WTC11 (cell line): ENCODE measurements around the gene SAMD13. TPM values are rescaled to one million over a fixed set of nuclear protein-coding genes. Genes with fewer than 3 reads are reported as not detected.

ENCODE experiments used
- ATAC-seq: fragments of 200-7000 bp; cut with Tn5 transposase; 2 replicates; pipeline ENCODE4 v1.10.0; 2021; ENCODE audit warnings: mild to moderate bottlenecking, moderate library complexity
- CTCF ChIA-PET: fragments of 300-600 bp; sonication (Branson Sonifier 250); formaldehyde crosslinking; loops from one replicate; lab custom pipeline; 2021; ENCODE audit warnings: antibody characterized with exemption; lab: Charles Lee
- POLR2A ChIA-PET: fragments of 350-600 bp; sonication (Branson Sonifier 250); formaldehyde crosslinking; loops from one replicate; lab custom pipeline; 2021; ENCODE audit warnings: antibody characterized with exemption; lab: Charles Lee
- DNase-seq: peaks from one replicate; pipeline ENCODE4 v3.0.0; 2021; ENCODE audit warnings: low spot score
- H3K27ac Mint-ChIP-seq: 2 replicates; pipeline ENCODE4 v1.8.0; 2021; ENCODE audit warnings: mixed read lengths
- H3K27me3 Mint-ChIP-seq: 2 replicates; pipeline ENCODE4 v1.8.0; 2021; ENCODE audit warnings: low read depth, mild to moderate bottlenecking, moderate library complexity, mixed read lengths
- H3K36me3 Mint-ChIP-seq: 2 replicates; pipeline ENCODE4 v1.8.0; 2021; ENCODE audit warnings: mixed read lengths
- H3K4me1 Mint-ChIP-seq: 2 replicates; pipeline ENCODE4 v1.8.0; 2022; ENCODE audit warnings: mixed read lengths
- H3K4me3 Mint-ChIP-seq: 2 replicates; pipeline ENCODE4 v1.8.0; 2021; ENCODE audit warnings: mild to moderate bottlenecking, moderate library complexity, mixed read lengths
- H3K9me3 Mint-ChIP-seq: 2 replicates; pipeline ENCODE4 v1.8.0; 2021; ENCODE audit warnings: mixed read lengths
- ELF4 ChIP-seq: sonication (generic); formaldehyde crosslinking; IDR thresholded peaks from 2 replicates; pipeline ENCODE4 v1.8.1; 2022; ENCODE audit warnings: low read depth, mild to moderate bottlenecking, moderate library complexity, missing genetic modification reagents
- EMX1 ChIP-seq: fragments of 250-450 bp; sonication (Bioruptor Pico); IDR thresholded peaks from 2 replicates; pipeline ENCODE4 v1.8.0; 2021; ENCODE audit warnings: mild to moderate bottlenecking
- FOXJ3 ChIP-seq: sonication (generic); formaldehyde crosslinking; IDR thresholded peaks from 2 replicates; pipeline ENCODE4 v1.9.0; 2021; ENCODE audit warnings: missing genetic modification reagents, mild to moderate bottlenecking, borderline replicate concordance
- HMGA2 ChIP-seq: fragments of 250-450 bp; sonication (Bioruptor Pico); IDR thresholded peaks from 2 replicates; pipeline ENCODE4 v1.4.0; 2021; ENCODE audit warnings: mild to moderate bottlenecking, moderate library complexity
- KAT7 ChIP-seq: sonication (generic); formaldehyde crosslinking; IDR thresholded peaks from 2 replicates; pipeline ENCODE4 v1.8.1; 2023; ENCODE audit warnings: missing genetic modification reagents, mild to moderate bottlenecking, borderline replicate concordance
- NFATC4 ChIP-seq: fragments of 250-450 bp; sonication (Bioruptor Pico); IDR thresholded peaks from 2 replicates; pipeline ENCODE4 v1.9.0; 2021; ENCODE audit warnings: mild to moderate bottlenecking
- OVOL2 ChIP-seq: fragments of 250-450 bp; sonication (Bioruptor Pico); IDR thresholded peaks from 2 replicates; pipeline ENCODE4 v1.9.0; 2021; ENCODE audit warnings: mild to moderate bottlenecking, borderline replicate concordance
- PRRX2 ChIP-seq: fragments of 250-450 bp; sonication (Bioruptor Pico); IDR thresholded peaks from 2 replicates; pipeline ENCODE4 v1.8.0; 2021; ENCODE audit warnings: mild to moderate bottlenecking
- ZNF671 ChIP-seq: fragments of 250-450 bp; sonication (Bioruptor Pico); IDR thresholded peaks from 2 replicates; pipeline ENCODE4 v1.8.0; 2021; ENCODE audit warnings: mild to moderate bottlenecking
- total RNA-seq: library from RNA; stranded (reverse); gene quantifications from 3 replicates; pipeline ENCODE4 v1.2.3, GENCODE V29; 2021
- TF ChIP-seq, protein P1 (sequence below): sonication (generic); formaldehyde crosslinking; IDR thresholded peaks from 2 replicates; pipeline ENCODE4 v1.8.0; 2023; ENCODE audit warnings: missing genetic modification reagents
- TF ChIP-seq, protein P2 (sequence below): sonication (generic); formaldehyde crosslinking; IDR thresholded peaks from 2 replicates; pipeline ENCODE4 v1.8.1; 2023; ENCODE audit warnings: mild to moderate bottlenecking, missing genetic modification reagents
- TF ChIP-seq, protein P3 (sequence below): fragments of 250-450 bp; sonication (Bioruptor Pico); conservative IDR thresholded peaks from 2 replicates; pipeline ENCODE4 v1.9.0; 2021; ENCODE audit warnings: mild to moderate bottlenecking
- TF ChIP-seq, protein P4 (sequence below): fragments of 250-450 bp; sonication (Bioruptor Pico); IDR thresholded peaks from 2 replicates; pipeline ENCODE4 v1.9.0; 2021; ENCODE audit warnings: mild to moderate bottlenecking, borderline replicate concordance
- TF ChIP-seq, protein P5 (sequence below): sonication (generic); formaldehyde crosslinking; IDR thresholded peaks from 2 replicates; pipeline ENCODE4 v1.8.0; 2023; ENCODE audit warnings: mild to moderate bottlenecking, missing genetic modification reagents
- TF ChIP-seq, protein P6 (sequence below): sonication (generic); formaldehyde crosslinking; IDR thresholded peaks from 2 replicates; pipeline ENCODE4 v1.8.1; 2023; ENCODE audit warnings: mild to moderate bottlenecking, missing genetic modification reagents, moderate library complexity
- TF ChIP-seq, protein P7 (sequence below): sonication (generic); formaldehyde crosslinking; IDR thresholded peaks from 2 replicates; pipeline ENCODE4 v1.8.1; 2022; ENCODE audit warnings: missing genetic modification reagents, borderline replicate concordance
- TF ChIP-seq, protein P8 (sequence below): fragments of 200-600 bp; IDR thresholded peaks from 2 replicates; pipeline ENCODE4 v1.8.0; 2022; ENCODE audit warnings: antibody characterized with exemption
- TF ChIP-seq, protein P9 (sequence below): sonication (generic); formaldehyde crosslinking; IDR thresholded peaks from 2 replicates; pipeline ENCODE4 v1.8.1; 2022; ENCODE audit warnings: mild to moderate bottlenecking, missing genetic modification reagents, moderate library complexity, borderline replicate concordance

The SAMD13 gene
- total RNA-seq, 1 experiment from 2014 or later: 1.8 TPM

DNA sequence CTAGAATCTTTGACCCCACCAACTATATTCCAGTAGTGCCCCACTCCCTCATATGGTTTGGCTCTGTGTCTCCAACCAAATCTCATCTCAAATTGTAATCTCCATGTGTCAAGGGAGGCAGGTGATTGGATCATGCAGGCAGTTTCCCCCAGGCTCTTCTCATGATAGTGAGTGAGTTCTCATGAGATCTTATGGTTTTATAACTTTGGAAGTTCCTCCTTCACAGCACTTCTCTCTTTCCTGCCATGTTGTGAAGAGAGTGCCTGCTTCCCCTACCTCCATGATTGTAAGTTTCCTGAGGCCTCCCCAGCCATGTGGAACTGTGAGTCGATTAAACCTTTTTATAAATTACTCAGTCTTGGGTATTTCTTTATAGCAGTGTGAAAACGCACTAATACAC lies 7.7 kb upstream of the SAMD13 start (continued):
- TF ChIP-seq NFATC4 (CRISPR knock-in tag) (no peak), OVOL2 (CRISPR knock-in tag) (no peak)
- TF ChIP-seq, protein P1, sequence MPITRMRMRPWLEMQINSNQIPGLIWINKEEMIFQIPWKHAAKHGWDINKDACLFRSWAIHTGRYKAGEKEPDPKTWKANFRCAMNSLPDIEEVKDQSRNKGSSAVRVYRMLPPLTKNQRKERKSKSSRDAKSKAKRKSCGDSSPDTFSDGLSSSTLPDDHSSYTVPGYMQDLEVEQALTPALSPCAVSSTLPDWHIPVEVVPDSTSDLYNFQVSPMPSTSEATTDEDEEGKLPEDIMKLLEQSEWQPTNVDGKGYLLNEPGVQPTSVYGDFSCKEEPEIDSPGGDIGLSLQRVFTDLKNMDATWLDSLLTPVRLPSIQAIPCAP (CRISPR knock-in tag): no peak
- TF ChIP-seq, all 79 proteins: peak for 0

DNA sequence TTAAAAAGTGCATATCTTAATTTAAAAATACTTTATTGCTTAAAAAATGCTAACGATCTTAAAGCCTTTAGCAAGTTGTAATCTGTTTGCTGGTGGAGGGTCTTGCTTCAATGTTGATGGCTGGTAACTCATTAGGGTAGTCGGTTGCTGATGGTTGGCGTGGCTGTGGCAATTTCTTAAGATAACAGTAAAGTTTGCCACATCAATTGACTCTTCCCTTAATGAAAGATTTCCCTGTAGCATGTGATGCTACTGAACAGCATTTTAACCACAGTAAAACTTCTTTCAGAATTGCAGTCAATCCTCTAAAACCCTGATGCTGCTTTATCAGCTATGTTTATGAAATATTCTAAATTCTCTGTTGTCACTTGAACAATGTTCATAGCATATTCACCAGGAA lies 6.8 kb upstream of the SAMD13 start:
- ChIA-PET POLR2A (no interaction called here), CTCF (no interaction called here)
- no peak overlapping the region for H3K27ac Mint-ChIP-seq
- no peak for DNase-seq
- H3K9me3 Mint-ChIP-seq: peaks cover 30% of the 10 kb centered on the region
- peaks cover 4% of the 10 kb centered on the region for H3K27me3 Mint-ChIP-seq
- peaks cover 7% of the 10 kb centered on the region for H3K36me3 Mint-ChIP-seq
- H3K4me3 Mint-ChIP-seq: no peak overlapping the region
- ATAC-seq: no peak
- H3K4me1 Mint-ChIP-seq: peaks cover 11% of the 10 kb centered on the region
- TF ChIP-seq, protein P2, sequence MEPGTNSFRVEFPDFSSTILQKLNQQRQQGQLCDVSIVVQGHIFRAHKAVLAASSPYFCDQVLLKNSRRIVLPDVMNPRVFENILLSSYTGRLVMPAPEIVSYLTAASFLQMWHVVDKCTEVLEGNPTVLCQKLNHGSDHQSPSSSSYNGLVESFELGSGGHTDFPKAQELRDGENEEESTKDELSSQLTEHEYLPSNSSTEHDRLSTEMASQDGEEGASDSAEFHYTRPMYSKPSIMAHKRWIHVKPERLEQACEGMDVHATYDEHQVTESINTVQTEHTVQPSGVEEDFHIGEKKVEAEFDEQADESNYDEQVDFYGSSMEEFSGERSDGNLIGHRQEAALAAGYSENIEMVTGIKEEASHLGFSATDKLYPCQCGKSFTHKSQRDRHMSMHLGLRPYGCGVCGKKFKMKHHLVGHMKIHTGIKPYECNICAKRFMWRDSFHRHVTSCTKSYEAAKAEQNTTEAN (CRISPR knock-in tag): no peak
- TF ChIP-seq, protein P3, sequence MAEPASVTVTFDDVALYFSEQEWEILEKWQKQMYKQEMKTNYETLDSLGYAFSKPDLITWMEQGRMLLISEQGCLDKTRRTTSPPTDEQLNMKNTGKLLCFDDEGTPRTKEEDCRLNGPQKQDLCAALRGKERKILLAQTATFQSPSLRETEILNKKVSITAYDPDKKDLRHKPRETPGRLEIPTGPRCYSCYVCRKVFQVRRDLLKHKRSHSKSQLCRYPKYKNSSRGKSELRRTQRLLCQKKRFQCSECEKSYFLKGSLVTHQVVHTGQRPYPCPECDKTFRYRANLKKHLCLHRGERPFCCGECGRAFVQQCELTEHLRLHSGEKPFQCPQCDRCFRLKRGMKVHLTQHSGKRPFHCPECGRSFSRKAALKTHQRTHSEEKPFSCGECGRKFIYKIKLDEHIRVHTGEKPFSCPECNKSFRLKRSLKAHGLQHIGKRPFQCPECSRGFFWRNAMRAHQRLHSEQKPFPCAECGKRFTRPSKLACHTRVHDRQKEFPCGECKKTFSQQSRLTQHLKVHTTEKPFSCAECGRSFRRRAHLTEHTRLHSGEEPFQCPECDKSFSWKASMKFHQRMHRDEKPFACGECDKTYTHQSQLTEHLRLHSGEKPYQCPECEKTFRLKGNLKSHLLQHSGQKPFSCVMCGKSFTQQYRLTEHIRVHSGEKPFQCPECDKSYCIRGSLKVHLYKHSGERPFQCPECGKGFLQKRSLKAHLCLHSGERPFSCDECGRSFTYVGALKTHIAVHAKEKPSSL (CRISPR knock-in tag): no peak
- TF ChIP-seq PRRX2 (CRISPR knock-in tag): no peak
- TF ChIP-seq HMGA2 (CRISPR knock-in tag): no peak
- TF ChIP-seq, protein P4, sequence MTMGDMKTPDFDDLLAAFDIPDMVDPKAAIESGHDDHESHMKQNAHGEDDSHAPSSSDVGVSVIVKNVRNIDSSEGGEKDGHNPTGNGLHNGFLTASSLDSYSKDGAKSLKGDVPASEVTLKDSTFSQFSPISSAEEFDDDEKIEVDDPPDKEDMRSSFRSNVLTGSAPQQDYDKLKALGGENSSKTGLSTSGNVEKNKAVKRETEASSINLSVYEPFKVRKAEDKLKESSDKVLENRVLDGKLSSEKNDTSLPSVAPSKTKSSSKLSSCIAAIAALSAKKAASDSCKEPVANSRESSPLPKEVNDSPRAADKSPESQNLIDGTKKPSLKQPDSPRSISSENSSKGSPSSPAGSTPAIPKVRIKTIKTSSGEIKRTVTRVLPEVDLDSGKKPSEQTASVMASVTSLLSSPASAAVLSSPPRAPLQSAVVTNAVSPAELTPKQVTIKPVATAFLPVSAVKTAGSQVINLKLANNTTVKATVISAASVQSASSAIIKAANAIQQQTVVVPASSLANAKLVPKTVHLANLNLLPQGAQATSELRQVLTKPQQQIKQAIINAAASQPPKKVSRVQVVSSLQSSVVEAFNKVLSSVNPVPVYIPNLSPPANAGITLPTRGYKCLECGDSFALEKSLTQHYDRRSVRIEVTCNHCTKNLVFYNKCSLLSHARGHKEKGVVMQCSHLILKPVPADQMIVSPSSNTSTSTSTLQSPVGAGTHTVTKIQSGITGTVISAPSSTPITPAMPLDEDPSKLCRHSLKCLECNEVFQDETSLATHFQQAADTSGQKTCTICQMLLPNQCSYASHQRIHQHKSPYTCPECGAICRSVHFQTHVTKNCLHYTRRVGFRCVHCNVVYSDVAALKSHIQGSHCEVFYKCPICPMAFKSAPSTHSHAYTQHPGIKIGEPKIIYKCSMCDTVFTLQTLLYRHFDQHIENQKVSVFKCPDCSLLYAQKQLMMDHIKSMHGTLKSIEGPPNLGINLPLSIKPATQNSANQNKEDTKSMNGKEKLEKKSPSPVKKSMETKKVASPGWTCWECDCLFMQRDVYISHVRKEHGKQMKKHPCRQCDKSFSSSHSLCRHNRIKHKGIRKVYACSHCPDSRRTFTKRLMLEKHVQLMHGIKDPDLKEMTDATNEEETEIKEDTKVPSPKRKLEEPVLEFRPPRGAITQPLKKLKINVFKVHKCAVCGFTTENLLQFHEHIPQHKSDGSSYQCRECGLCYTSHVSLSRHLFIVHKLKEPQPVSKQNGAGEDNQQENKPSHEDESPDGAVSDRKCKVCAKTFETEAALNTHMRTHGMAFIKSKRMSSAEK: no peak
- TF ChIP-seq, protein P5, sequence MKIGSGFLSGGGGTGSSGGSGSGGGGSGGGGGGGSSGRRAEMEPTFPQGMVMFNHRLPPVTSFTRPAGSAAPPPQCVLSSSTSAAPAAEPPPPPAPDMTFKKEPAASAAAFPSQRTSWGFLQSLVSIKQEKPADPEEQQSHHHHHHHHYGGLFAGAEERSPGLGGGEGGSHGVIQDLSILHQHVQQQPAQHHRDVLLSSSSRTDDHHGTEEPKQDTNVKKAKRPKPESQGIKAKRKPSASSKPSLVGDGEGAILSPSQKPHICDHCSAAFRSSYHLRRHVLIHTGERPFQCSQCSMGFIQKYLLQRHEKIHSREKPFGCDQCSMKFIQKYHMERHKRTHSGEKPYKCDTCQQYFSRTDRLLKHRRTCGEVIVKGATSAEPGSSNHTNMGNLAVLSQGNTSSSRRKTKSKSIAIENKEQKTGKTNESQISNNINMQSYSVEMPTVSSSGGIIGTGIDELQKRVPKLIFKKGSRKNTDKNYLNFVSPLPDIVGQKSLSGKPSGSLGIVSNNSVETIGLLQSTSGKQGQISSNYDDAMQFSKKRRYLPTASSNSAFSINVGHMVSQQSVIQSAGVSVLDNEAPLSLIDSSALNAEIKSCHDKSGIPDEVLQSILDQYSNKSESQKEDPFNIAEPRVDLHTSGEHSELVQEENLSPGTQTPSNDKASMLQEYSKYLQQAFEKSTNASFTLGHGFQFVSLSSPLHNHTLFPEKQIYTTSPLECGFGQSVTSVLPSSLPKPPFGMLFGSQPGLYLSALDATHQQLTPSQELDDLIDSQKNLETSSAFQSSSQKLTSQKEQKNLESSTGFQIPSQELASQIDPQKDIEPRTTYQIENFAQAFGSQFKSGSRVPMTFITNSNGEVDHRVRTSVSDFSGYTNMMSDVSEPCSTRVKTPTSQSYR: no peak
- no peak for TF ChIP-seq KAT7
- TF ChIP-seq, protein P6, sequence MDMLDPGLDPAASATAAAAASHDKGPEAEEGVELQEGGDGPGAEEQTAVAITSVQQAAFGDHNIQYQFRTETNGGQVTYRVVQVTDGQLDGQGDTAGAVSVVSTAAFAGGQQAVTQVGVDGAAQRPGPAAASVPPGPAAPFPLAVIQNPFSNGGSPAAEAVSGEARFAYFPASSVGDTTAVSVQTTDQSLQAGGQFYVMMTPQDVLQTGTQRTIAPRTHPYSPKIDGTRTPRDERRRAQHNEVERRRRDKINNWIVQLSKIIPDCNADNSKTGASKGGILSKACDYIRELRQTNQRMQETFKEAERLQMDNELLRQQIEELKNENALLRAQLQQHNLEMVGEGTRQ (CRISPR knock-in tag): no peak
- no peak for TF ChIP-seq FOXJ3 (CRISPR knock-in tag)
- TF ChIP-seq, protein P7, sequence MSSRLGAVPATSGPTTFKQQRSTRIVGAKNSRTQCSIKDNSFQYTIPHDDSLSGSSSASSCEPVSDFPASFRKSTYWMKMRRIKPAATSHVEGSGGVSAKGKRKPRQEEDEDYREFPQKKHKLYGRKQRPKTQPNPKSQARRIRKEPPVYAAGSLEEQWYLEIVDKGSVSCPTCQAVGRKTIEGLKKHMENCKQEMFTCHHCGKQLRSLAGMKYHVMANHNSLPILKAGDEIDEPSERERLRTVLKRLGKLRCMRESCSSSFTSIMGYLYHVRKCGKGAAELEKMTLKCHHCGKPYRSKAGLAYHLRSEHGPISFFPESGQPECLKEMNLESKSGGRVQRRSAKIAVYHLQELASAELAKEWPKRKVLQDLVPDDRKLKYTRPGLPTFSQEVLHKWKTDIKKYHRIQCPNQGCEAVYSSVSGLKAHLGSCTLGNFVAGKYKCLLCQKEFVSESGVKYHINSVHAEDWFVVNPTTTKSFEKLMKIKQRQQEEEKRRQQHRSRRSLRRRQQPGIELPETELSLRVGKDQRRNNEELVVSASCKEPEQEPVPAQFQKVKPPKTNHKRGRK (CRISPR knock-in tag): no peak
- TF ChIP-seq, protein P8, sequence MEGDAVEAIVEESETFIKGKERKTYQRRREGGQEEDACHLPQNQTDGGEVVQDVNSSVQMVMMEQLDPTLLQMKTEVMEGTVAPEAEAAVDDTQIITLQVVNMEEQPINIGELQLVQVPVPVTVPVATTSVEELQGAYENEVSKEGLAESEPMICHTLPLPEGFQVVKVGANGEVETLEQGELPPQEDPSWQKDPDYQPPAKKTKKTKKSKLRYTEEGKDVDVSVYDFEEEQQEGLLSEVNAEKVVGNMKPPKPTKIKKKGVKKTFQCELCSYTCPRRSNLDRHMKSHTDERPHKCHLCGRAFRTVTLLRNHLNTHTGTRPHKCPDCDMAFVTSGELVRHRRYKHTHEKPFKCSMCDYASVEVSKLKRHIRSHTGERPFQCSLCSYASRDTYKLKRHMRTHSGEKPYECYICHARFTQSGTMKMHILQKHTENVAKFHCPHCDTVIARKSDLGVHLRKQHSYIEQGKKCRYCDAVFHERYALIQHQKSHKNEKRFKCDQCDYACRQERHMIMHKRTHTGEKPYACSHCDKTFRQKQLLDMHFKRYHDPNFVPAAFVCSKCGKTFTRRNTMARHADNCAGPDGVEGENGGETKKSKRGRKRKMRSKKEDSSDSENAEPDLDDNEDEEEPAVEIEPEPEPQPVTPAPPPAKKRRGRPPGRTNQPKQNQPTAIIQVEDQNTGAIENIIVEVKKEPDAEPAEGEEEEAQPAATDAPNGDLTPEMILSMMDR: no peak
- TF ChIP-seq, protein P9, sequence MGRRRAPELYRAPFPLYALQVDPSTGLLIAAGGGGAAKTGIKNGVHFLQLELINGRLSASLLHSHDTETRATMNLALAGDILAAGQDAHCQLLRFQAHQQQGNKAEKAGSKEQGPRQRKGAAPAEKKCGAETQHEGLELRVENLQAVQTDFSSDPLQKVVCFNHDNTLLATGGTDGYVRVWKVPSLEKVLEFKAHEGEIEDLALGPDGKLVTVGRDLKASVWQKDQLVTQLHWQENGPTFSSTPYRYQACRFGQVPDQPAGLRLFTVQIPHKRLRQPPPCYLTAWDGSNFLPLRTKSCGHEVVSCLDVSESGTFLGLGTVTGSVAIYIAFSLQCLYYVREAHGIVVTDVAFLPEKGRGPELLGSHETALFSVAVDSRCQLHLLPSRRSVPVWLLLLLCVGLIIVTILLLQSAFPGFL (CRISPR knock-in tag): no peak
- TF ChIP-seq EMX1 (CRISPR knock-in tag): no peak
- no peak for TF ChIP-seq ZNF671
- no peak for TF ChIP-seq ELF4 (CRISPR knock-in tag)
